PFSK-1 (cell line): ENCODE results near the gene GCNT1.

ENCODE experiments used
- FOXP2 ChIP-seq: optimal IDR thresholded peaks from 2 replicates; pipeline ENCODE3; 2011; ENCODE audit warnings: borderline replicate concordance, control low read depth, inconsistent platforms; ENCODE audit not compliant: insufficient read depth; ENCODE audit errors: extremely low read length, extremely low read depth
- POLR2AphosphoS5 ChIP-seq: IDR thresholded peaks from 2 replicates; pipeline ENCODE4 v1.6.1; 2012; ENCODE audit warnings: low read depth, mild to moderate bottlenecking, control low read depth, low read length, moderate library complexity
- REST ChIP-seq, 2 experiments: IDR thresholded peaks; 2 replicates each; pipeline versions ENCODE4 v1.6.1 to v1.8.0; 2011 to 2012; ENCODE audit warnings: low read depth in 2 of 2, low read length in 2 of 2, control low read depth in 1 of 2, inconsistent platforms in 1 of 2, mild to moderate bottlenecking in 1 of 2, moderate library complexity in 1 of 2; ENCODE audit not compliant: insufficient read depth in 1 of 2
- SIN3A ChIP-seq: IDR thresholded peaks from 2 replicates; pipeline ENCODE4 v1.6.1; 2012; ENCODE audit warnings: mild to moderate bottlenecking, low read length, moderate library complexity, borderline replicate concordance; ENCODE audit not compliant: insufficient read depth
- TAF1 ChIP-seq: IDR thresholded peaks from 2 replicates; pipeline ENCODE4 v1.6.1; 2012; ENCODE audit warnings: low read length, control low read depth, borderline replicate concordance; ENCODE audit not compliant: insufficient read depth

The GCNT1 gene

DNA sequence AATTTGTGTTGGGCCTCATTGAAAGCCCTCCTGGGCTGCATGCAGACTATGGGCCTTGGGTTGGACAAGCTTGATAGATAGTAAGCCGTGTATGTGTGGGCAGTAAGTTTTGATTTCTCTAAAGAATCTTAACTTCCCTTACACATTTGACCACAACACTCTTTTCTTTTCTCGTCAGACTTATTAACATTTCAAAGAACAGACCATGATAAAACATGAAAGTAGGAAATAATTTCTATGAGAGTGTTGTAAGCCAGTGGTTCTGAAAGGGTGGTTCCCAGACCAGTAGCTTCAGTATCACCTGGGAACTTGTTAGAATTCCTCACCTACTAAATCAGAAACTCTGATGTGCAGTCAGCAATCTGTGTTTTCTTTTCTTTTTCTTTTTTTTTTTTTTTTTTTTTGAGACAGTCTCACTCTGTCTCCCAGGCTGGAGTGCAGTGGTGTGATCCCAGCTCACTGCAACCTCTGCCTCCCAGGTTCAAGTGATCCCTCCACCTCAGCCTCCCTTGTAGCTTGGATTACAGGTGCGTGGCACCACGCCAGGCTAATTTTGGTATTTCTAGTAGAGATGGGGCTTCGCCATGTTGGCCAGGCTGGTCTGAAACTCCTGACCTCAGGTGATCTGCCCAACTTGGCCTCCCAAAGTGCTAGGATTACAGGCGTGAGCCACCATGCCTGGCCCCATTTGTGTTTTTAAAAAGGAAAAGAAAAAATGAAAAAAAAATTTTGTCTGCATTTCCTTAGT is 20.0 kb upstream of the GCNT1 start:
- no peak for TF ChIP-seq REST (IDR thresholded peaks at IDR 0.05; ENCODE audit: insufficient read depth in 1 of 2, low read depth in 2 of 2, low read length in 2 of 2)
- no peak for TF ChIP-seq SIN3A
- no peak for TF ChIP-seq POLR2AphosphoS5
- TF ChIP-seq TAF1: no peak
- no peak for TF ChIP-seq FOXP2

GRCh38 chr9:76441551-76442322 is 17.2 kb upstream of the GCNT1 start:
- no peak for TF ChIP-seq TAF1
- no peak for TF ChIP-seq SIN3A
- TF ChIP-seq POLR2AphosphoS5: no peak
- no peak for TF ChIP-seq REST (IDR thresholded peaks at IDR 0.05; ENCODE audit: insufficient read depth in 1 of 2, low read depth in 2 of 2, low read length in 2 of 2)
- TF ChIP-seq FOXP2: no peak

DNA sequence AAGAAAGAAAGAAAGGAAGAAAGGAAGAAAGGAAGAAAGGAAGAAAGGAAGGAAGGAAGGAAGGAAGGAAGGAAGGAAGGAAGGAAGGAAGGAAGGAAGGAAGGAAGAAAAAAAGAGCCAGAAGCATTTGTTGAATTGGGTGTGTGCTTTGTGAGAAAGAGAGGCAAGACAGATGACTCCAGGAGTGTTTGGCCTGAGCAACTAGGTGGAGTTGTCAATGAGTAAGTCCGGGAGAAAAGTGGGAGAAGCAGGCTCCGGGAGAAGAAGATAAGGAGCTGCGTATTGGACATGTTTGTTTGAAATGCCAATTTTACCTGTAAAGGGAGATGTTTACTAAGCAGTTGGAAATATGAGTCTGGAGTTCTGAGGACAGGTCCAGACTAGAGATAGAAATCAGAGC is 15.1 kb upstream of the GCNT1 start:
- no peak for TF ChIP-seq FOXP2
- no peak for TF ChIP-seq SIN3A
- no peak for TF ChIP-seq TAF1
- no peak for TF ChIP-seq REST (IDR thresholded peaks at IDR 0.05; ENCODE audit: insufficient read depth in 1 of 2, low read depth in 2 of 2, low read length in 2 of 2)
- no peak for TF ChIP-seq POLR2AphosphoS5

GRCh38 chr9:76444322-76444929 is 14.6 kb upstream of the GCNT1 start:
- no peak for TF ChIP-seq REST (IDR thresholded peaks at IDR 0.05; ENCODE audit: insufficient read depth in 1 of 2, low read depth in 2 of 2, low read length in 2 of 2)
- TF ChIP-seq SIN3A: no peak
- no peak for TF ChIP-seq POLR2AphosphoS5
- no peak for TF ChIP-seq FOXP2
- TF ChIP-seq TAF1: no peak
